Left lung (tissue), 10 donors: Measurements from ENCODE around the gene RBM15B. TPM values are rescaled to one million over a fixed set of nuclear protein-coding genes. Genes with fewer than 3 reads are reported as not detected.

ENCODE experiments used
- ATAC-seq: fragments of 200-7000 bp; cut with Tn5 transposase; one replicate; pipeline ENCODE4 v1.9.1; 2020; ENCODE audit warnings: moderate library complexity
- DNase-seq, 4 donors: peaks; one replicate each; pipeline ENCODE4 v3.0.0-alpha.2; 2013 to 2020
- H3K27ac ChIP-seq, 2 donors: fragments of 200-600 bp; sonication (generic) in 1 of 2; one replicate each; pipeline versions ENCODE4 v1.5.0 to v1.8.0; 2020 to 2021
- H3K27me3 ChIP-seq, 2 donors: fragments of 200-600 bp; sonication (generic) in 1 of 2; one replicate each; pipeline versions ENCODE4 v1.5.0 to v1.8.0; 2020 to 2021
- H3K36me3 ChIP-seq, 2 donors: fragments of 200-600 bp; sonication (generic) in 1 of 2; one replicate each; pipeline versions ENCODE4 v1.5.0 to v1.8.0; 2020 to 2021
- H3K4me1 ChIP-seq, 2 donors: fragments of 200-600 bp; one replicate each; pipeline ENCODE4 v1.8.0; 2021
- H3K4me3 ChIP-seq, 2 donors: fragments of 200-600 bp; sonication (generic) in 1 of 2; one replicate each; pipeline versions ENCODE4 v1.5.0 to v1.8.0; 2020 to 2021; ENCODE audit warnings: mild to moderate bottlenecking in 1 of 2
- H3K9me3 ChIP-seq, 2 donors: fragments of 200-600 bp; sonication (generic) in 1 of 2; one replicate each; pipeline versions ENCODE4 v1.5.0 to v1.8.0; 2020 to 2021
- CTCF ChIP-seq, 2 donors: fragments of 200-600 bp; sonication (generic) in 1 of 2; IDR thresholded peaks; one replicate each; pipeline versions ENCODE4 v1.5.0 to v1.8.0; 2021; ENCODE audit warnings: antibody characterized with exemption in 2 of 2
- intact Hi-C, 2 donors: fragments of 100-400 bp; cut with DNase I; formaldehyde crosslinking; loops; one replicate each; pipeline versions ENCODE4 v1.11.2 to v1.14.2; 2022
- polyA plus RNA-seq, 6 donors: library from polyadenylated mRNA; unstranded; fragments of 120-200 nt; gene quantifications; one replicate each; pipeline ENCODE4 v1.2.1, GENCODE V29; 2013; ENCODE audit not compliant: insufficient read length in 6 of 6
- total RNA-seq, 2 donors: library from RNA; stranded (reverse); fragmentation: NEBNext Ultra II Directional; extraction: Animal tissue kit (Norgen Biotek cat#: 25700); gene quantifications; one replicate each; pipeline ENCODE4 v1.2.1, GENCODE V29; 2021
- donor health status: DM: no; HTN: yes; CAD: no.
- donor health status: DM: no; HTN: no; CAD: no.

Gene RBM15B
- total and polyA plus RNA-seq, 8 donors, result 25.2 to 44.8 (median 35.7) TPM

GRCh38 chr3:51388286-51389029, 2.6 kb upstream of the RBM15B start:
- no peak for ATAC-seq
- intact Hi-C loops, result no loop called here
- Histone ChIP-seq H3K27ac (peak overlapping the region in 1 of 2 donors; percentile 2), H3K36me3 (peaks cover 0 to 54% of the 10 kb centered on the region in 2 donors), H3K27me3 (no peaks in the 10 kb centered on the region), H3K4me1 (peaks cover 48 to 75% of the 10 kb centered on the region in 2 donors), H3K9me3 (no peaks in the 10 kb centered on the region), H3K4me3 (peak overlapping the region in 1 of 2 donors; percentile 89)
- peak in 1 of 4 donors; percentile 26 for DNase-seq
- no peak for TF ChIP-seq CTCF (IDR thresholded peaks at IDR 0.05)

GRCh38 chr3:51389423-51390183, 1.5 kb upstream of the RBM15B start:
- Histone ChIP-seq H3K27ac (no peak overlapping the region), H3K4me1 (peaks cover 49 to 78% of the 10 kb centered on the region in 2 donors), H3K9me3 (no peaks in the 10 kb centered on the region), H3K36me3 (peaks cover 0 to 65% of the 10 kb centered on the region in 2 donors), H3K4me3 (no peak overlapping the region), H3K27me3 (no peaks in the 10 kb centered on the region)
- peak in 2 of 4 donors; percentile 45 to 82 for DNase-seq
- intact Hi-C loops, result no loop called here
- peak; percentile 38 to 67 for TF ChIP-seq CTCF (IDR thresholded peaks at IDR 0.05)
- no peak for ATAC-seq

GRCh38 chr3:51390246-51391074, 625 bp upstream of the RBM15B start:
- Histone ChIP-seq H3K4me3 (peak overlapping the region; percentile 70 to 72), H3K27ac (peak overlapping the region; percentile 59 to 88), H3K4me1 (peaks cover 49 to 86% of the 10 kb centered on the region in 2 donors), H3K27me3 (no peaks in the 10 kb centered on the region), H3K36me3 (peaks cover 0 to 74% of the 10 kb centered on the region in 2 donors), H3K9me3 (no peaks in the 10 kb centered on the region)
- intact Hi-C loops, result no loop called here
- ATAC-seq (no peak), DNase-seq (no peak)
- no peak for TF ChIP-seq CTCF (IDR thresholded peaks at IDR 0.05)

- no peak for TF ChIP-seq CTCF (IDR thresholded peaks at IDR 0.05)
- DNase-seq (peak in 2 of 4 donors; percentile 19 to 89), ATAC-seq (no peak)
- no peaks in the 10 kb centered on the region for H3K27me3 ChIP-seq
- peak overlapping the region; percentile 70 to 72 for H3K4me3 ChIP-seq
- H3K4me1 ChIP-seq, result peaks cover 38 to 91% of the 10 kb centered on the region in 2 donors
- intact Hi-C loops, result no loop called here
- H3K27ac ChIP-seq, result peak overlapping the region; percentile 79 to 88
- H3K36me3 ChIP-seq, result peaks cover 4 to 85% of the 10 kb centered on the region in 2 donors
- H3K9me3 ChIP-seq, result no peaks in the 10 kb centered on the region
These were observed 675 bp downstream of the RBM15B start for GRCh38 chr3:51391566-51392354.
